Hypothalamus (tissue), 51 donors: ENCODE measurements around the gene LAMC2.
"Not testable (repeated sequence)": the region's sequence is repeated elsewhere in the genome, so short reads cannot be mapped to it uniquely, and the experiment has no call there.

Experiments used
- DNase-seq, 51 donors: peaks; one replicate each; lab custom pipeline; 2025; lab: John Stamatoyannopoulos, UW

Gene LAMC2

DNA sequence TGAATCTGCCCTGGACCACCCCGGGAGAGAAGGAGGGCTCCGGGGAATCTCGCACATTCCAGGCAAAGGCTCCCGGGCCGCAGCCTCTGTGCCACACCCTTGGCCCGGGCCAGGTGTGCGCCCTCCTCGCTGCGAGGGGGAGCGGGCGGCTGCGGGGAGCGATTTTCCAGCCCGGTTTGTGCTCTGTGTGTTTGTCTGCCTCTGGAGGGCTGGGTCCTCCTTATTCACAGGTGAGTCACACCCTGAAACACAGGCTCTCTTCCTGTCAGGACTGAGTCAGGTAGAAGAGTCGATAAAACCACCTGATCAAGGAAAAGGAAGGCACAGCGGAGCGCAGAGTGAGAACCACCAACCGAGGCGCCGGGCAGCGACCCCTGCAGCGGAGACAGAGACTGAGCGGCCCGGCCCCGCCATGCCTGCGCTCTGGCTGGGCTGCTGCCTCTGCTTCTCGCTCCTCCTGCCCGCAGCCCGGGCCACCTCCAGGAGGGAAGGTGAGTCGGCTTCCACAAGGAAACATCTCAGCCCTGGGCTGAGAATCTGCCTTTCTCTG, at the start of gene LAMC2:
TSS of gene LAMC2 (plus strand) at position 324 of the 550 bp plus-strand sequence. CDS start at position 413, 89 bp downstream.
- peak in 8 of 51 donors; percentile 1 to 31 (median 4) for DNase-seq

GRCh38 chr1:183137782-183138181, 48.3 kb upstream of the LAMC2 start:
- DNase-seq, result no peak

GRCh38 chr1:183138301-183138700, 47.8 kb upstream of the LAMC2 start:
- no peak for DNase-seq

DNA sequence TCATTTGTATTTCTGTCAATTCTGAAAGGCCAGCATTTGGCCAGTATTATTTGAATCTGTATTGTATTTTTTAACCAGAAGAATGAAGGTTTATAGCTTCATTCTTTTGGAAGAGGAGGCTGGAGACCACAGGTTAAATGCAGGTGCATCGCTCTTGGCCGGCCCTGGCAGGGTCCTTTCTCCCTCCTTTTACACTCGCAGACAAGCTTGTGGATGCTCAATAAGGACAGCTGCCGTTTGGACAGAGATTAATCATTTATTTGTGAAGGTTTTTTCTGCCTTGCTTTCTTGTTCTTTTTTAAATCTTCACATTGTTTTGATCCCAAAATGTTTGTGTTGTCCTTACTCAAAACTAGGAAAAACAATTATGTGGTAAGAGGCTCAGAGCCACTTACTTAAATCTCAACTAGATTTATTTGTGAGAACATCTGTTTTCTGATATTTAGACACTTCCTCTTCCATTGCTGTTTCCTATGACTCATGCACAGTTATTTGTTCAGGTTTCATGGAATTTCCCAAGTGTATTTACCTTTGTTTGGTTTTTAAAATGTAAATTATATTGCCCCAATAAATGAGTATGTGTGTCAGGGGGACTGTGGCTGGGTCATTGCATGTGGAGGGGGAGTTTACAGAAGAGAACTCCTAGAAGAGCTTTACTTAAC, 46.7 kb upstream of the LAMC2 start:
- DNase-seq, result no peak

DNA sequence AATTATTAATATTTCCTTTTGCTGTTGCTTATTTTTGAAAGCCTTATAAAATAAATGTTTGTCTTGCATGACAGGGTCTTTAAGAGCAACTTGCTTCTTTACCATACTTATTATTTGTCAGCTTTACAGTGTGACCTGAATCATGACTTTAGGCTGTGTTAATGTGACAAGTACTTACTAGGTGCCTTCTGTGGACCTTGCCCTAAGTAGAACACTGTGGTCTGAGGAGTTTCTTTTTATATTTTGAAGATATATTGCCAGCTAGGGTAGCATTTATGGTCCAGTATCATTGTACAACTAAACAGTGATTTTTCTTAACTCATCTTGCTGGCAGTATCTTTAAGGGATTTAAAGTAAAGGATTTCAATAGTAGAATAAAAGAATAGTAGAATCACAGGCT, 45.4 kb upstream of the LAMC2 start:
- no peak for DNase-seq

DNA sequence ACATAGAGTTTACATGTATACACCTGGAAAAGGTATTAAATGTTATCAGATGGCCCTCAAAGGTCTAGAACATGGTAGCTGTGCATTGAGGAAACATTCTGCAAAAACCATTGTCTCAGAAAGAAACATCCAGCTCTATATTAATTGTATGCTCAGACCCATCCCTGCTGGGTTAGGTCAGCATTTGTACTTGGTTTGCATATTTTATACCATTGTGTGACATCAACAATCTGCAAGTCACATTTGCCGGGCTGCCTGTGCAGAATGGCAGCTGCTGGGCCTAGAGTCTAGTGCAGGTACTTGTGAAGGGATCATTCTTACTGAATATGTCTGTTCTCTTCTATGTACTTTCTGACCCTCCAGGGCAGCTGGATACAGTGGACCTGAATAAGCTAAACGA, 43.9 kb upstream of the LAMC2 start:
- DNase-seq, result no peak

GRCh38 chr1:183143576-183144315, 42.3 kb upstream of the LAMC2 start:
- no peak for DNase-seq

GRCh38 chr1:183144752-183145151, 41.3 kb upstream of the LAMC2 start:
- DNase-seq, result no peak

- no peak for DNase-seq
Measured at GRCh38 chr1:183147735-183148134, 38.3 kb upstream of the LAMC2 start.

GRCh38 chr1:183148599-183148998, 37.5 kb upstream of the LAMC2 start:
- DNase-seq, result no peak

DNA sequence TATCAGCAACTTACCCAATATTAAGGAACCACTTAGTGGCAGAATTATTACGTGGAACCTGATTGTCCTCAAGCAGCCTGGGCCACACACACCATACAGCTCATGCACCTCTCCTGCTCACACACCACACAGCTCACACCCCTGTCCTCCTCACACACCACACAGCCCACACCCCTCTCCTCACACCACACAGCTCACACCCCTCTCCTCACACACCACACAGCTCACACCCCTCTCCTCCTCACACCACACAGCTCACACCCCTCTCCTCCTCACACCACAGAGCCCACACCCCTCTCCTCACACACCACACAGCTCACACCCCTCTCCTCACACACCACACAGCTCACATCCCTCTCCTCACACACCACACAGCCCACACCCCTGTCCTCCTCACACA, 36.8 kb upstream of the LAMC2 start:
- DNase-seq, result no peak

GRCh38 chr1:183150032-183150431, 36.0 kb upstream of the LAMC2 start:
- not testable (repeated sequence) for DNase-seq

GRCh38 chr1:183150445-183150844, 35.6 kb upstream of the LAMC2 start:
- DNase-seq, result no peak

GRCh38 chr1:183152180-183152579, 33.9 kb upstream of the LAMC2 start:
- DNase-seq, result no peak

DNA sequence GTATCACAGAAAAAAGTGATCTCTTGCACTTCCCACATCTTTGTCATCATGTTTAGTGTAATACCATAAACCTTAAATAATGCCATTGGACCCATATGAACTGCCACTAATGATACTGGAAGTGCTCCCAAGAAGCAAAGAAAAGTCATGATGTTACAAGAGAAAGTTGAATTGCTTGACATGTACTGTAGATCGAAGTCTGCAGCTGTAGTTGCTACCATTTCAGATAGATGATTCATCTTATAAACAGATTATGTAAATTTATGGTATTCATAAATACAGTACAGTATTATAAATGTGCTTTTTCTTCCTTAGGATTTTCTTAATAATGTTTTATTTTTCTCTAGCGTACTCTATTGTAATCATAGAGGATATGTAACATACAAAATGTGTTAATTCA, 30.1 kb upstream of the LAMC2 start:
- DNase-seq, result no peak

- no peak for DNase-seq
Measured at GRCh38 chr1:183159960-183160359, 26.1 kb upstream of the LAMC2 start.

DNA sequence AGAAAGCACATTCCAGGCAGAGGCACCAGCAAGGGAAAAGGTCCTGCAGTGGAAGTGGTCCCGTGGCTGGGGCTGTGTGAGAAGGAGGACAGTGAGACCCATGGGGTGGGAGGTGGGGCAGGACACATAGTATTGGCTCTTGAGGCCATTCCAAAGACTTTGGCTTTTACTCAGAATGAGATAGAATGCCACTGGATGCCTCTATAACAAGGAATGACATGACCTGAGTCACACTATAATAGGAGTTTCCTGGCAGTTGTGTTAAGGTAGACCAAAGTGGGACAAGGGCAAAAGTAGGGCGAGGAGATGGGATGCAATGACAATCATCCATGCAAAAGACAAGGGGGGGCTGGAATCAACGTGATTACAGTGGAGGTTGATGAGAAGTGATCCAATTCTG, 24.7 kb upstream of the LAMC2 start:
- no peak for DNase-seq

DNA sequence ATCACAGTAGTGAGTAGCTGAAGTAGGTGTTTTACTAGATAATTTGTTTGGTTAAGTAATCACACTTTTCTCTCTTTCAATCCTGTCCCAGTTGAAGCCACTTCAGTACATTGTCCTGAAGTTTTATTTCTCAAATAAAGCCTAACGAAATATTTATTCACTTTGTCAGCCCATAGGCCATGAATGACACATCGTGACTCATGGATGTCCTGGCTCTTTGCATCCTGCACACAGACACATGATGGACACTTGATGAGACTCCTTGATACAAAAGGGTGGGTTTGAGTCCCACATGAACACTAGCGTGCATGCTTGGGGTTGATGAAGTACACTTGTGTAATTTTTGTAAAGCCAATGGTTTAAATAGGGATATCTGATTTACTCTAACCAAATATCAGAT, 22.7 kb upstream of the LAMC2 start:
- DNase-seq, result no peak

- no peak for DNase-seq
Measured at GRCh38 chr1:183164340-183164739, 21.7 kb upstream of the LAMC2 start.

- no peak for DNase-seq
Measured at GRCh38 chr1:183164963-183165362, 21.1 kb upstream of the LAMC2 start.

DNA sequence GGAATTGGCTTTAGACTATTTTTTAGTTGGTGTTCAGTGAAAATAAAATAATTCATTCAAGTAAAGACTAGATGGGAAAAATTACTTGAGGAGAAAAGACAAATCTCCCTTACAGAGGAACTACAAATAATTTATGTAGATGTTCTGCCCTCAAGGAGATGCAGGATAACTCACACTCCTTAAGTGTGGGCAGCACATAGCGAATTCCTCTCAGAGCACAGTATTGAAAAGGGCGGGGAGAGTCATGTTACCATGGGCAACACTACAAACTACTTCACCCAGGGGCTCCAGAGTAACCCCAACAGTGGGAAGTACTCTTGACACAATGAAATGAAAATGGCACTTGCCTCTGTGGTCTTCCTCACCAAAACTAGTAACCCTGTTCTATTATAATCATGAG, 20.6 kb upstream of the LAMC2 start:
- DNase-seq, result no peak

GRCh38 chr1:183166454-183166853, 19.6 kb upstream of the LAMC2 start:
- DNase-seq, result no peak
